Progenitor cell of endocrine pancreas (in vitro differentiated cells): Measurements from ENCODE around the gene ATP5MK. TPM values are rescaled to one million over a fixed set of nuclear protein-coding genes. Genes with fewer than 3 reads are reported as not detected.

ENCODE experiments used
- DNase-seq: peaks from one replicate; pipeline ENCODE4 v3.0.0; 2021; ENCODE audit warnings: low spot score; ENCODE audit not compliant: unreplicated experiment
- H3K27ac Mint-ChIP-seq: 2 replicates; pipeline ENCODE4 v1.8.0; 2021; ENCODE audit warnings: mild to moderate bottlenecking, moderate library complexity, mixed read lengths
- H3K27me3 Mint-ChIP-seq: 2 replicates; pipeline ENCODE4 v1.8.0; 2021; ENCODE audit warnings: mixed read lengths
- H3K36me3 Mint-ChIP-seq: 2 replicates; pipeline ENCODE4 v1.8.0; 2022; ENCODE audit warnings: mixed read lengths; ENCODE audit not compliant: insufficient read depth
- H3K4me1 Mint-ChIP-seq: 2 replicates; pipeline ENCODE4 v1.8.0; 2021; ENCODE audit warnings: low read depth, mixed read lengths
- H3K4me3 Mint-ChIP-seq: 2 replicates; pipeline ENCODE4 v1.8.0; 2021; ENCODE audit warnings: low read depth, mild to moderate bottlenecking, moderate library complexity, mixed read lengths
- H3K9me3 Mint-ChIP-seq: 2 replicates; pipeline ENCODE4 v1.8.0; 2021; ENCODE audit warnings: low read depth, mixed read lengths
- total RNA-seq: library from RNA; stranded (reverse); gene quantifications from 2 replicates; pipeline ENCODE4 v1.2.1, GENCODE V29; 2021
- TF ChIP-seq, protein P1 (sequence below): fragments of 200-600 bp; sonication (generic); IDR thresholded peaks from one replicate; pipeline ENCODE4 v1.5.0; 2021; ENCODE audit warnings: antibody characterized with exemption, mild to moderate bottlenecking; ENCODE audit not compliant: unreplicated experiment

Gene ATP5MK
- total RNA-seq, 1 donor from 2014 or later, result 251 TPM

DNA sequence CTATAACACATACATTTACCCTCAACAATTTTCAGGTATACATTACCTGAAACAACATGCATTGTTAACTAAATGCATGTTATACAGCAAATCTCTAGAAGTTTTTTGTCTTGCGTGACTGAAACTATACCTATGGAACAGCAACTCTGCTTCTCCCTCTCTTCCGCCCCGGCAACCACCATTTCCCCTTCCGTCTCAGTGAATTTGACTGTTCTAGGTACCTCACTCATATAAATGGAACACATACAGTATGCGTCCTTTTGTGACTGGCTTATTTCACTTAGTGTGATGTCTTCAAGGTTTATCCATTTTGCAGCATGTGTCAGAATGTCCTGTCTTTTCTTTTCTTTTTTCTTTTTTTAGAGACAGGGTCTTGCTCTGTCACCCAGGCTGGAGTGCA, 33.4 kb upstream of the ATP5MK start:
- DNase-seq, result no peak
- Mint-ChIP-seq H3K36me3 (peaks cover 29% of the 10 kb centered on the region), H3K9me3 (no peaks in the 10 kb centered on the region), H3K4me3 (no peak overlapping the region), H3K27ac (no peak overlapping the region), H3K27me3 (no peaks in the 10 kb centered on the region), H3K4me1 (peaks cover 5% of the 10 kb centered on the region)
- TF ChIP-seq, protein P1, sequence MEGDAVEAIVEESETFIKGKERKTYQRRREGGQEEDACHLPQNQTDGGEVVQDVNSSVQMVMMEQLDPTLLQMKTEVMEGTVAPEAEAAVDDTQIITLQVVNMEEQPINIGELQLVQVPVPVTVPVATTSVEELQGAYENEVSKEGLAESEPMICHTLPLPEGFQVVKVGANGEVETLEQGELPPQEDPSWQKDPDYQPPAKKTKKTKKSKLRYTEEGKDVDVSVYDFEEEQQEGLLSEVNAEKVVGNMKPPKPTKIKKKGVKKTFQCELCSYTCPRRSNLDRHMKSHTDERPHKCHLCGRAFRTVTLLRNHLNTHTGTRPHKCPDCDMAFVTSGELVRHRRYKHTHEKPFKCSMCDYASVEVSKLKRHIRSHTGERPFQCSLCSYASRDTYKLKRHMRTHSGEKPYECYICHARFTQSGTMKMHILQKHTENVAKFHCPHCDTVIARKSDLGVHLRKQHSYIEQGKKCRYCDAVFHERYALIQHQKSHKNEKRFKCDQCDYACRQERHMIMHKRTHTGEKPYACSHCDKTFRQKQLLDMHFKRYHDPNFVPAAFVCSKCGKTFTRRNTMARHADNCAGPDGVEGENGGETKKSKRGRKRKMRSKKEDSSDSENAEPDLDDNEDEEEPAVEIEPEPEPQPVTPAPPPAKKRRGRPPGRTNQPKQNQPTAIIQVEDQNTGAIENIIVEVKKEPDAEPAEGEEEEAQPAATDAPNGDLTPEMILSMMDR, result no peak

DNA sequence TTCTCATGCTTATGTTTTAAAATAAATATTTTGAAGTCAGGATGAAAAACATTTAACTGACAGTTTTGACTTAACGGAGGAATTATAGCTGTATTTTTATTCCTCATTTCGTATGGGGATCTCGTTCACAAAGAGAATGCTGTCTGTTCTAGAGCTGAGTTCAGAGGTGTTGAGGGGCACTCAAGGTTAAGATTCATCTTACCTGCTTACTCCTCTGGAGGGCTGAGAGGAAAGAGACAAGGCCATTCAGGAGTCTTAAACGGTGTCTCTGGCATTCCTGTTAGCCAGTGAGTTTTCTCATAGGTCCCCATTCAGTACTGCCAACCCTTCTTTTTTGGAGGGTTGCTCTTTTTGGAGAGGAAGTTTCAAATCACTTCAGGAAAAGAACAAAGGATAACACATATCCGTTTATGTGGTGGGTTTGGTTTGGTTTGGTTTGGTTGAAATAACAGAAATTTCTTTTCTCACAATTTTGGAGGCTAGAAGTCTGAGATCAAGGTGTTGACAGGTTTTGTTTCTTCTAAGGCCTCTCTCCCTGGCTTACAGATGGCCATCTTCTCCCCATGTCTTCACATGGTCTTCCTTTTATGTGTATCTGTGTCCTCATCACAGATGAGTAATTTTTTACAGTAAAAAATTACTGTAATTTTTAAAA, 32.8 kb upstream of the ATP5MK start:
- Mint-ChIP-seq H3K4me3 (no peak overlapping the region), H3K4me1 (peaks cover 5% of the 10 kb centered on the region), H3K27me3 (no peaks in the 10 kb centered on the region), H3K36me3 (peaks cover 29% of the 10 kb centered on the region), H3K9me3 (no peaks in the 10 kb centered on the region), H3K27ac (no peak overlapping the region)
- DNase-seq, result no peak
- TF ChIP-seq, protein P1, result no peak

DNA sequence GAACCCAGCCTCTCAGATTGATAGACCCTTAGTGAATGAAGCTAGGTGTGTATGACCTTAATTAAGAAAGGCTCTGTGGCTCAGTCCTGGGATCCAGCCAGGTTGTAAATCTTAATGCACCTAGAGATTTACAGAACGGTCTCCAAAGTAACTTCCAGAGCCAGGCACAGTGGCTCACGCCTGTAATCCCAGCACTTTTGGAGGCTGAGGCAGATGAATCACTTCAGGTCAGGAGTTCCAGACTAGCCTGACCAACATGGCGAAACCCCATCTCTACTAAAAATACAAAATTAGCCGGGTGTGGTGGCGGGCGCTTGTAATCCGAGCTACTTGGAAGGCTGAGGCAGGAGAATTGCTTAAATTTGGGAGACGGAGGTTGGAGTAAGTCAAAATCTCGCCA, 31.6 kb upstream of the ATP5MK start:
- no peak overlapping the region for H3K27ac Mint-ChIP-seq
- TF ChIP-seq, protein P1, result no peak
- no peak for DNase-seq
- peaks cover 32% of the 10 kb centered on the region for H3K36me3 Mint-ChIP-seq
- no peak overlapping the region for H3K4me3 Mint-ChIP-seq
- H3K27me3 Mint-ChIP-seq, result no peaks in the 10 kb centered on the region
- peaks cover 5% of the 10 kb centered on the region for H3K4me1 Mint-ChIP-seq
- H3K9me3 Mint-ChIP-seq, result no peaks in the 10 kb centered on the region

DNA sequence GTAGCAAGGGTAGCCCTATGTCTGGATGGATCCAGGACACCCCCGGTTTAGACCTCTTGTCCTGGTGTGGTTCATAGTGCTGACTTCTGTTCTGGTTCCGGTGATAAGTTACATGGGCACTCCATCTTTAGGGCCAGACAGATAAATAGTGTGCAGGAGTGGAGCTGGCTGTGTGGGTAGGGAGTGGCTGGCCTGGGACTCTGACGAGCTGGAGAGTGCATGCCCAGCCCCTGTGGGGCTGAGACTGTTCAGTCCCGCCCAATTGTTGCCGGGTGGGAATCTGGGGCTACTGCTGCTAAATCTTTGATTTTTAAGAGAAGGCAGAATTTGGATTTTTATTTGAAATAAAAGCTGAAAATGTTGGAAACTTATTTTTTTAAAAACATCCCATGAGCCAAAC, 27.5 kb upstream of the ATP5MK start:
- no peak for DNase-seq
- peaks cover 32% of the 10 kb centered on the region for H3K36me3 Mint-ChIP-seq
- H3K9me3 Mint-ChIP-seq, result no peaks in the 10 kb centered on the region
- H3K4me1 Mint-ChIP-seq, result no peaks in the 10 kb centered on the region
- H3K27me3 Mint-ChIP-seq, result no peaks in the 10 kb centered on the region
- H3K27ac Mint-ChIP-seq, result no peak overlapping the region
- no peak overlapping the region for H3K4me3 Mint-ChIP-seq
- TF ChIP-seq, protein P1, result no peak

DNA sequence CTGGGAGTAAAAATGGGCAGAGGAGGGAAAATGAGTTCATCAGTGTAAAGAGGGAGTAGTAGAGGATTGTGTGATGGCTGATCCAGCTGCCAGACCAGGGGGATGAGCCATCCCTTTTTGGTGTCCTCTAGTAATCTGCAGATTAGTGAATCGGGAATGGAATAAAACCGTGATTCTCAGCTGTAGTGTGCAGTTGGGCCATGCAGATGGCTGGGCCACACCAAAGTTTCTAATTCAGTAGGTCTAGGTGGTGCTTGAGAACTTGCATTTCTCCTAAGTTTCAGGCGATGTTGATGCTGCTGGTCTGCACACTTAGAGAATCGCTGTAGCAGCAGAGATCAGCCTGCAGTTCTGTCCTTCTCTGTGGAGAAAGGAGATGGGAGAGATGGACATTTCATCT, 22.8 kb upstream of the ATP5MK start:
- TF ChIP-seq, protein P1, result no peak
- H3K36me3 Mint-ChIP-seq, result peaks cover 43% of the 10 kb centered on the region

More for the DNA sequence above, 22.8 kb upstream of the ATP5MK start:
- no peak for DNase-seq
- H3K4me3 Mint-ChIP-seq, result no peak overlapping the region
- H3K27me3 Mint-ChIP-seq, result no peaks in the 10 kb centered on the region
- no peaks in the 10 kb centered on the region for H3K9me3 Mint-ChIP-seq
- no peaks in the 10 kb centered on the region for H3K4me1 Mint-ChIP-seq
- H3K27ac Mint-ChIP-seq, result no peak overlapping the region
